Upper lobe of right lung (tissue), 1 donor: ENCODE results near the gene B3GALT6. TPM values are rescaled to one million over a fixed set of nuclear protein-coding genes. Genes with fewer than 3 reads are reported as not detected.

Experiments used
- ATAC-seq: fragments of 200-7000 bp; cut with Tn5 transposase; one replicate; pipeline ENCODE4 v1.9.1; 2020; ENCODE audit warnings: mild to moderate bottlenecking, moderate library complexity
- DNase-seq: peaks from one replicate; pipeline ENCODE4 v3.0.0-alpha.2; 2020
- H3K27ac ChIP-seq: fragments of 200-600 bp; one replicate; pipeline ENCODE4 v1.8.0; 2022
- H3K27me3 ChIP-seq: fragments of 200-600 bp; one replicate; pipeline ENCODE4 v1.8.0; 2022; ENCODE audit warnings: mild to moderate bottlenecking
- H3K36me3 ChIP-seq: fragments of 200-600 bp; one replicate; pipeline ENCODE4 v1.8.0; 2022
- H3K4me1 ChIP-seq: fragments of 200-600 bp; one replicate; pipeline ENCODE4 v1.8.0; 2022
- H3K4me3 ChIP-seq: fragments of 200-600 bp; one replicate; pipeline ENCODE4 v1.8.0; 2022; ENCODE audit warnings: mild to moderate bottlenecking
- H3K9me3 ChIP-seq: fragments of 200-600 bp; one replicate; pipeline ENCODE4 v1.8.0; 2022
- intact Hi-C: fragments of 100-400 bp; cut with DNase I; formaldehyde crosslinking; loops from one replicate; pipeline ENCODE4 v1.11.0; 2022
- total RNA-seq: library from RNA; stranded (reverse); fragmentation: NEBNext Ultra II Directional; extraction: Animal tissue kit (Norgen Biotek cat#: 25700); gene quantifications from one replicate; pipeline ENCODE4 v1.2.1, GENCODE V29; 2021
- TF ChIP-seq, protein P1 (sequence below): fragments of 200-600 bp; IDR thresholded peaks from one replicate; pipeline ENCODE4 v1.8.0; 2022; ENCODE audit warnings: antibody characterized with exemption
- donor health status: DM: no; HTN: yes; CAD: no; lungs with severe emphysema.

B3GALT6 gene
- total RNA-seq, 1 donor from 2014 or later: 16.7 TPM

DNA sequence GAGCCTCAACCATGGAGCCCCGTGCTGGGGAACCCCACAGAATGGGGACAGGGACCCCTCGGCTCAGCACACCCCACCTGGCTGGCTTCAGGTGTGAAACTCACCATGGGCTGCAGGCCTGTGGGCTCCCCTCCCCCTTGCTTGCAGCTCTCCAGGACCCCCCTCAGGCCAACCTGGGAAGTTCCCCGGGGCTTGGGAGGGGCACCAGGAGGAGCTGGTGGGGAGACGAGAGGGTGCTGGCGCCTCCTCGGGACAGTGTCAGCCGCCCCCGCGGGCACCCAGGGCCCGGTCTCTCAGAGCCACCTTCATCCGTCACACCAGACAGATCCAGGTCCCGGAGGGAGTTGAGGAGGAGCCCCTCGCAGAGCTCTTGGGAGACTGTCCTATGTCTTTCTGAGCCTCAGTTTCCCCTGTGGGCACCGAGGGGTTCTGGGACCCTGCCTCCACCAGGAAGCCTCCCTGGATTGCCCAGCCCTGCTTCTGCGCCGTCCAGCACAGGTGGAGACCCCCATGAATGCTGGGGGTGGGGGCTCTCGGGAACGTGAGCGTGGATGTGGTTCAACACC is 25.0 kb upstream of the B3GALT6 start:
- Histone ChIP-seq H3K4me3 (no peak overlapping the region), H3K4me1 (peaks cover 6% of the 10 kb centered on the region), H3K27me3 (peaks cover 29% of the 10 kb centered on the region), H3K9me3 (no peaks in the 10 kb centered on the region), H3K27ac (no peak overlapping the region), H3K36me3 (no peaks in the 10 kb centered on the region)
- DNase-seq (no peak), ATAC-seq (no peak)
- intact Hi-C loops: no loop called here
- TF ChIP-seq, protein P1, sequence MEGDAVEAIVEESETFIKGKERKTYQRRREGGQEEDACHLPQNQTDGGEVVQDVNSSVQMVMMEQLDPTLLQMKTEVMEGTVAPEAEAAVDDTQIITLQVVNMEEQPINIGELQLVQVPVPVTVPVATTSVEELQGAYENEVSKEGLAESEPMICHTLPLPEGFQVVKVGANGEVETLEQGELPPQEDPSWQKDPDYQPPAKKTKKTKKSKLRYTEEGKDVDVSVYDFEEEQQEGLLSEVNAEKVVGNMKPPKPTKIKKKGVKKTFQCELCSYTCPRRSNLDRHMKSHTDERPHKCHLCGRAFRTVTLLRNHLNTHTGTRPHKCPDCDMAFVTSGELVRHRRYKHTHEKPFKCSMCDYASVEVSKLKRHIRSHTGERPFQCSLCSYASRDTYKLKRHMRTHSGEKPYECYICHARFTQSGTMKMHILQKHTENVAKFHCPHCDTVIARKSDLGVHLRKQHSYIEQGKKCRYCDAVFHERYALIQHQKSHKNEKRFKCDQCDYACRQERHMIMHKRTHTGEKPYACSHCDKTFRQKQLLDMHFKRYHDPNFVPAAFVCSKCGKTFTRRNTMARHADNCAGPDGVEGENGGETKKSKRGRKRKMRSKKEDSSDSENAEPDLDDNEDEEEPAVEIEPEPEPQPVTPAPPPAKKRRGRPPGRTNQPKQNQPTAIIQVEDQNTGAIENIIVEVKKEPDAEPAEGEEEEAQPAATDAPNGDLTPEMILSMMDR: no peak

DNA sequence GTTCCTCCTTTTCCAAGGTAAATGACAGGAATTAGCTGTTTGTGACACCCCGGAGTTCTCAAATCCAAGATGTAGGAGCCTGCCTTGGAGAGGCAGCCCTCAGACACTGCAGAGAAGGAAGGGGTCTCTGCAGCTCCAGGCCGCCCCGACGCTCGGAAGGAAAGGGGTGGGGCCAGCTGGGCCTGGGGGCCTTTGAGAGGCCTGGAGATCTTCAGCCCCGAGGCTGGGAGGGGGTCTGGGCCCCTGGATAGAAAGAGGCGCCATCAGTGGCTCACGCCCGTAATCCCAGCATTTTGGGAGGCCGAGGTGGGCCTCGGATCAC is 24.5 kb upstream of the B3GALT6 start:
- peaks cover 29% of the 10 kb centered on the region for H3K27me3 ChIP-seq
- no peaks in the 10 kb centered on the region for H3K9me3 ChIP-seq
- H3K27ac ChIP-seq: no peak overlapping the region
- peaks cover 6% of the 10 kb centered on the region for H3K4me1 ChIP-seq
- TF ChIP-seq, protein P1: no peak
- H3K36me3 ChIP-seq: no peaks in the 10 kb centered on the region
- intact Hi-C loops: no loop called here
- ATAC-seq: no peak
- no peak for DNase-seq
- no peak overlapping the region for H3K4me3 ChIP-seq

DNA sequence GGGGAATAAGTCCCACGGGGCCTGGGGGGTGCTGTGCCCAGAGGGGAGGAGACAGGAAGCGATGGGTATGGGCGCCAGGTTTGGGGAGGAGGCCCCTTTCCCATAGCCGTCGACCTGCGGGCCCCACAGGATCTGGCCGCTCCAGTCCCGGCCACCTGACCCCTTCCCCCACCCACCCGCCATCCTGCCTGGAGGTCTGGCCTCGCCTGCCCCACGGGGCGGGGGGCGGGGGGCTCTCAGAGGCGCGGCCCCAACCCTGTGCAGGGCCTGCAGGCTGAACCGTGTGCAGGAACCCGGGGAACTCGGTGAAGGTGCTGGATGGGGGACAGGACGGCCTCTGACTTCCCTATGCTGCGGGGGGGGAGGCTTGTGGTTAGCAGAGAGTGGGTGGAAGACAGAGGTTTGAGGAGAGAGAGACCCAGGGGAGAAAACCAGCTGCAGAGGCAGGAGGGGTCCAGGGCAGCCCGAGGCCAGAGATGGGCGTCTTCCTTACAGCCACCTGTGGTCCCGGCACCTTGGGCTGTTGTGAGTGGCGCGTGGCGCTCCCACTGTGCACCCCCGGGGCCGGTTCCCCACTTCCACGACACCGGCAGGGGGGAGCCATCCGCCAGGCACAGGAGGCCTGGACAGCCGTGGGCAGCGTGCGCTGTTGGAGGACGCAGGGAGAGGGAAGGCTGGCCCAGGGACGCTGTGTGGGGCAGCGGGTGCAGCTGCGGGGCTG is 23.2 kb upstream of the B3GALT6 start:
- Histone ChIP-seq H3K4me1 (peaks cover 17% of the 10 kb centered on the region), H3K27me3 (peaks cover 29% of the 10 kb centered on the region), H3K27ac (no peak overlapping the region), H3K4me3 (no peak overlapping the region), H3K36me3 (no peaks in the 10 kb centered on the region), H3K9me3 (no peaks in the 10 kb centered on the region)
- intact Hi-C loops: no loop called here
- TF ChIP-seq, protein P1: no peak
- ATAC-seq (no peak), DNase-seq (no peak)

DNA sequence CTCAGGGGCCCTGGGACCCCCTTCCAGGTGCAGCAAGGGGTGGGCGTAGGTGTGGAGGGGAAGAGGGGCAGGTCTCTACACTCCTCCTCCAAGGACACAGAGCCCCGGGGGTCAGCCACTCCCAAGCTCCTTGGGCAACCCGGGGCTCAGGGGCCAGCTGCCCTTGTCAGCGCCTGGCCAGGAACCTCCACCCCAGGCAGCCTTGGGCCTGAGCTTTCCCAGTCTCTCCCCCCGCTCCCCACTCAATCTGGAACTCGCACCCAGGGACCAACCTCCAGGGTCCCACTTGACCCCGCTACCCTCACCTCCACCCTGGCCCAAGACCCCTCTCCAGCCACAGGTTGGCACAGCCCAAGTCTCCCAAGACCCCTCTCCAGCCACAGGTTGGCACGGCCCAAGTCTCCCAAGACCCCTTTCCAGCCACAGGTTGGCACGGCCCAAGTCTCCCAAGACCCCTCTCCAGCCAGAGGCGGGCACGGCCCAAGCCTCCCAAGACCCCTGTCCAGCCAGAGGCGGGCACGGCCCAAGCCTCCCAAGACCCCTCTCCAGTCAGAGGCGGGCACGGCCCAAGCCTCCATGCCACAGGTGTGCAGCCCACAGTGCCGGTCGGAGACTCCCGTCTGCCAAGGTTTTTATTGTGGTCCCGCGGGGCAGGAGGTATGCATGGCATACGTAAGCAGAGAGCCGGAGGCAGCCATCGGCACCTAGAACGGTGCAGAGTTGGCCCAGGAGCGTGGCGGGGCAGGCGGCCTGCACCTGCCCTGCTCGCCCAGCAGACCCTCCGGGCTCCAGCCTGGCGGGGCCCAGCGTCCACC is 21.1 kb upstream of the B3GALT6 start:
- ATAC-seq (no peak), DNase-seq (no peak)
- intact Hi-C loops: no loop called here
- Histone ChIP-seq H3K36me3 (no peaks in the 10 kb centered on the region), H3K4me1 (peaks cover 16% of the 10 kb centered on the region), H3K4me3 (no peak overlapping the region), H3K27ac (no peak overlapping the region), H3K9me3 (no peaks in the 10 kb centered on the region), H3K27me3 (peaks cover 18% of the 10 kb centered on the region)
- TF ChIP-seq, protein P1: no peak

DNA sequence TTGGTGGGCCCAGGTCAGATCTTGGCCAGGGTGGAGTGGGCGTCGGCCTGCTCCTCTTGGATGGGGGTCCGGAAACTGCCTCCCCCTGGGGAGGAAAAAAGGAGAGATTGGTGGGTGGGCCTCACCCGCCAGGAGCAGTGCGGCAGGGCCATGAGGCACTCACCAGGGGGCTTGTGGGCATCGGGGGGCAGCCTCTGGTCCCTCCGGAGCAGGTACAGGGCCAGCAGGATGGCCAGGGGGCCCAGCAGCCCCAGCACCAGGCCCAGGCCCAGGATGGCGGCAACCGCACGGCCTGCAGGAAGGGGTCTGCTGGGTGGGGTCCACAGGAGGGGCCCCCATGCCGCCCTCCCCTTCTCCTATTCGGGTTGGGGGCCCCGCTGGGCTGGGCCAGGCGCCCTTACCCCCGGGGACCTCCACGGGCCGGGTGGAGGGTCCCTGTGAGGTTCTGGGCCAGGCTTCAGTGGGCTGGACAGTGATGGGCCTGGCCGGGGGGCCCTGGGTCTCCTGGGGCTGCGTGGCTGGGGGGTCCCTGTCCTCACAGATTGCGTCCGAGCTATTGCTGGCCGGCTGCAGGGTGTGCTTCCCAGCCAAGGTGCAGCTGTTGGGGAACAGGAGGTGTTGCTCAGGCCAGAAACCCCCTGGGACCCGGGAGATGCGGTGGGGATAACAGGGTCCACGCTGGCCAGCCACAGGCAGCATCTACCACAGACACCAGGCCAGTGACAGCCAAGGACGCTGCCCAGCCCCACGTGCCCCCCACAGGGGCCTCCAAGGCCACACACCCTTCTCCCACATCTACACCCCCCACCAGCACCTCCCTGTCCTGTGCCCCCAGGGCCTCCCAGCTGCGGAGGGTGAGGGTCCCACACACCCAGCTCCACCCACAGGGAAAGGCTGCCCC is 20.2 kb upstream of the B3GALT6 start:
- DNase-seq (no peak), ATAC-seq (no peak)
- Histone ChIP-seq H3K27me3 (peaks cover 9% of the 10 kb centered on the region), H3K36me3 (peaks cover 3% of the 10 kb centered on the region), H3K9me3 (no peaks in the 10 kb centered on the region), H3K4me1 (peaks cover 12% of the 10 kb centered on the region), H3K27ac (peak overlapping the region; percentile 71), H3K4me3 (no peak overlapping the region)
- TF ChIP-seq, protein P1: no peak
- intact Hi-C loops: no loop called here
